Endothelial cell (in vitro differentiated cells): ENCODE data around the gene SMIM15. TPM values are rescaled to one million over a fixed set of nuclear protein-coding genes. Genes with fewer than 3 reads are reported as not detected.

Experiments
- DNase-seq: peaks from one replicate; pipeline ENCODE4 v3.0.0; 2021; ENCODE audit warnings: low spot score
- H3K27ac Mint-ChIP-seq: one replicate; pipeline ENCODE4 v1.8.0; 2021; ENCODE audit warnings: mixed read lengths, inconsistent platforms; ENCODE audit not compliant: unreplicated experiment
- H3K27me3 Mint-ChIP-seq: one replicate; pipeline ENCODE4 v1.8.0; 2021; ENCODE audit warnings: mild to moderate bottlenecking, moderate library complexity, mixed read lengths, inconsistent platforms; ENCODE audit not compliant: unreplicated experiment
- H3K36me3 Mint-ChIP-seq: one replicate; pipeline ENCODE4 v1.8.0; 2021; ENCODE audit warnings: mild to moderate bottlenecking, low read depth, mixed read lengths, inconsistent platforms; ENCODE audit not compliant: unreplicated experiment
- H3K4me1 Mint-ChIP-seq: one replicate; pipeline ENCODE4 v1.8.0; 2021; ENCODE audit warnings: mild to moderate bottlenecking, mixed read lengths, inconsistent platforms; ENCODE audit not compliant: unreplicated experiment
- H3K4me3 Mint-ChIP-seq: one replicate; pipeline ENCODE4 v1.8.0; 2021; ENCODE audit warnings: mild to moderate bottlenecking, mixed read lengths, inconsistent platforms; ENCODE audit not compliant: unreplicated experiment
- H3K9me3 Mint-ChIP-seq: one replicate; pipeline ENCODE4 v1.8.0; 2021; ENCODE audit warnings: mixed read lengths, inconsistent platforms; ENCODE audit not compliant: unreplicated experiment
- CTCF ChIP-seq: fragments of 200-600 bp; sonication (generic); IDR thresholded peaks from one replicate; pipeline ENCODE4 v1.5.0; 2021; ENCODE audit warnings: antibody characterized with exemption; ENCODE audit not compliant: unreplicated experiment
- long read RNA-seq: library from polyadenylated mRNA; unstranded; transcript quantifications from one replicate; pipeline ENCODE4 v2.0.0, GENCODE V29; 2020; ENCODE audit not compliant: unreplicated experiment
- total RNA-seq: library from RNA; stranded (reverse); fragmentation: NEBNext Ultra II Directional; extraction: Animal tissue kit (Norgen Biotek cat#: 25700); gene quantifications from one replicate; pipeline ENCODE4 v1.2.1, GENCODE V29; 2021; ENCODE audit not compliant: unreplicated experiment

The SMIM15 gene
- 92.1 TPM for total RNA-seq
- long read RNA-seq, transcript SMIM15-201 (3 exons, 2,889 nt), result major isoform, 70 of 72 reads
- long read RNA-seq, partial matches to known transcripts, result 1 of 72 reads
- long read RNA-seq, other reads (novel, unspliced or antisense), result 1 of 72 reads

- DNase-seq, result peak; percentile 84
- H3K4me3 Mint-ChIP-seq, result peak within 1 kb of the TSS; percentile 98
- peaks cover 9% of the 10 kb centered on the region for H3K27me3 Mint-ChIP-seq
- H3K36me3 Mint-ChIP-seq, result peaks cover 34% of the 10 kb centered on the region
- peaks cover 39% of the 10 kb centered on the region for H3K4me1 Mint-ChIP-seq
- no peak for TF ChIP-seq CTCF
- H3K9me3 Mint-ChIP-seq, result no peaks in the 10 kb centered on the region
- peak within 1 kb of the TSS; percentile 95 for H3K27ac Mint-ChIP-seq
Observed at GRCh38 chr5:61162010-61162831, at the start of gene SMIM15. SMIM15 (minus strand) TSS chr5:61162468; CDS start chr5:61160171, 2,297 bp downstream.

- H3K36me3 Mint-ChIP-seq, result peaks cover 19% of the 10 kb centered on the region
- peaks cover 2% of the 10 kb centered on the region for H3K27me3 Mint-ChIP-seq
- no peak for DNase-seq
- TF ChIP-seq CTCF, result no peak
- H3K27ac Mint-ChIP-seq, result no peak overlapping the region
- H3K4me1 Mint-ChIP-seq, result no peaks in the 10 kb centered on the region
- peaks cover 7% of the 10 kb centered on the region for H3K9me3 Mint-ChIP-seq
- no peak overlapping the region for H3K4me3 Mint-ChIP-seq
Observed at GRCh38 chr5:61207884-61208283, 45.6 kb upstream of the SMIM15 start.

- peaks cover 7% of the 10 kb centered on the region for H3K9me3 Mint-ChIP-seq
- H3K4me3 Mint-ChIP-seq, result no peak overlapping the region
- no peak overlapping the region for H3K27ac Mint-ChIP-seq
- H3K27me3 Mint-ChIP-seq, result peaks cover 2% of the 10 kb centered on the region
- no peak for DNase-seq
- no peak for TF ChIP-seq CTCF
- H3K36me3 Mint-ChIP-seq, result peaks cover 19% of the 10 kb centered on the region
- no peaks in the 10 kb centered on the region for H3K4me1 Mint-ChIP-seq
Observed at GRCh38 chr5:61205013-61205412, 42.7 kb upstream of the SMIM15 start.

- no peak for DNase-seq
- H3K4me1 Mint-ChIP-seq, result no peaks in the 10 kb centered on the region
Observed at GRCh38 chr5:61202213-61202612, 39.9 kb upstream of the SMIM15 start.

More at GRCh38 chr5:61202213-61202612, 39.9 kb upstream of the SMIM15 start:
- H3K9me3 Mint-ChIP-seq, result no peaks in the 10 kb centered on the region
- no peak for TF ChIP-seq CTCF
- no peak overlapping the region for H3K4me3 Mint-ChIP-seq
- H3K36me3 Mint-ChIP-seq, result peaks cover 4% of the 10 kb centered on the region
- H3K27me3 Mint-ChIP-seq, result no peaks in the 10 kb centered on the region
- H3K27ac Mint-ChIP-seq, result no peak overlapping the region
